ENCODE measurements around the gene GNAI3. TPM values are rescaled to one million over a fixed set of nuclear protein-coding genes. Genes with fewer than 3 reads are reported as not detected.

The GNAI3 gene
- polyA plus RNA-seq, 1 experiment = 14.8 TPM

GRCh38 chr1:109514846-109515245 is 33.6 kb upstream of the GNAI3 start:
- POLR2A ChIA-PET = no interaction called here
- CTCF ChIA-PET = interaction anchor here (0.7 to 37.0 kb wide), 6 partner anchors 16 to 223 kb away, joined by 4 to 1351 read pairs (median 12); partner anchors contain the start of genes CYB561D1 and GPR61
- TF ChIP-seq, protein P1, sequence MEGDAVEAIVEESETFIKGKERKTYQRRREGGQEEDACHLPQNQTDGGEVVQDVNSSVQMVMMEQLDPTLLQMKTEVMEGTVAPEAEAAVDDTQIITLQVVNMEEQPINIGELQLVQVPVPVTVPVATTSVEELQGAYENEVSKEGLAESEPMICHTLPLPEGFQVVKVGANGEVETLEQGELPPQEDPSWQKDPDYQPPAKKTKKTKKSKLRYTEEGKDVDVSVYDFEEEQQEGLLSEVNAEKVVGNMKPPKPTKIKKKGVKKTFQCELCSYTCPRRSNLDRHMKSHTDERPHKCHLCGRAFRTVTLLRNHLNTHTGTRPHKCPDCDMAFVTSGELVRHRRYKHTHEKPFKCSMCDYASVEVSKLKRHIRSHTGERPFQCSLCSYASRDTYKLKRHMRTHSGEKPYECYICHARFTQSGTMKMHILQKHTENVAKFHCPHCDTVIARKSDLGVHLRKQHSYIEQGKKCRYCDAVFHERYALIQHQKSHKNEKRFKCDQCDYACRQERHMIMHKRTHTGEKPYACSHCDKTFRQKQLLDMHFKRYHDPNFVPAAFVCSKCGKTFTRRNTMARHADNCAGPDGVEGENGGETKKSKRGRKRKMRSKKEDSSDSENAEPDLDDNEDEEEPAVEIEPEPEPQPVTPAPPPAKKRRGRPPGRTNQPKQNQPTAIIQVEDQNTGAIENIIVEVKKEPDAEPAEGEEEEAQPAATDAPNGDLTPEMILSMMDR (IDR thresholded peaks at IDR 0.05; ENCODE audit: low read depth, low read length) = no peak
- H3K27me3 ChIP-seq (ENCODE audit: control insufficient read depth, insufficient read depth, low read length) = peaks cover 13% of the 10 kb centered on the region
- H3K27ac ChIP-seq (ENCODE audit: low read depth, low read length) = no peak overlapping the region
- DNase-seq (ENCODE audit: low read depth, low spot score) = no peak
- no peaks in the 10 kb centered on the region for H3K9me3 ChIP-seq (ENCODE audit: control insufficient read depth, insufficient read depth, low read length)
- H3K4me3 ChIP-seq (ENCODE audit: low read depth, low read length) = no peak overlapping the region

DNA sequence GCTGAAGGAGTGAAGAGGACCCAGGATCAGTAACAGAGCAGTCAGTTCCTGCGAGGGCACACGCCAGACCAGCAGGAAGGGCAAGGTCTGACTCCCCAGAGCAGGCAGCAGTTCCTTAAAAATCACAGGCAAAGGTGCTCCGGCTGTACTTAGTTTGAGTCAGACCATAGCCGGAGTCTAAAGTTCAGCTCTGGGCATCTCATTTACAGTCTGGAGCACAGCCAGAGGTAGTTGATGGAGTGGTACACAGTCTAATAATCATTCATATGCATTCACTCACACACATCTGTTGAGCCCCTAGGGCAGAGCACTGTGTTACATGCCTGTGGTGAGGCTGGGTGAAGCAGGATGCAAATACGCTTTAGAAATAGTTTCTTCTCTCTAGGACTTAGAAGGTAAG is 31.5 kb upstream of the GNAI3 start:
- Histone ChIP-seq H3K9me3 (ENCODE audit: control insufficient read depth, insufficient read depth, low read length) (no peaks in the 10 kb centered on the region), H3K27me3 (ENCODE audit: control insufficient read depth, insufficient read depth, low read length) (peaks cover 19% of the 10 kb centered on the region), H3K4me3 (ENCODE audit: low read depth, low read length) (no peak overlapping the region), H3K27ac (ENCODE audit: low read depth, low read length) (no peak overlapping the region)
- ChIA-PET CTCF (interaction anchor here (1.0 to 37.0 kb wide), 5 partner anchors 17 to 123 kb away, joined by 3 to 1351 read pairs (median 9); partner anchors contain the start of genes CYB561D1 and GPR61), POLR2A (interaction anchor here (0.7 kb wide), 1 partner anchor 57 kb away, joined by 3 read pairs; no protein-coding TSS in a partner anchor)
- no peak for DNase-seq (ENCODE audit: low read depth, low spot score)
- TF ChIP-seq, protein P1 (IDR thresholded peaks at IDR 0.05; ENCODE audit: low read depth, low read length) = no peak

- ChIA-PET POLR2A (no interaction called here), CTCF (interaction anchor here (1.0 to 37.0 kb wide), 4 partner anchors 17 to 27 kb away, joined by 3 to 1351 read pairs (median 10); partner anchors contain the start of genes CYB561D1 and GPR61)
- Histone ChIP-seq H3K9me3 (ENCODE audit: control insufficient read depth, insufficient read depth, low read length) (no peaks in the 10 kb centered on the region), H3K27ac (ENCODE audit: low read depth, low read length) (no peak overlapping the region), H3K27me3 (ENCODE audit: control insufficient read depth, insufficient read depth, low read length) (peaks cover 22% of the 10 kb centered on the region), H3K4me3 (ENCODE audit: low read depth, low read length) (no peak overlapping the region)
- TF ChIP-seq, protein P1 (IDR thresholded peaks at IDR 0.05; ENCODE audit: low read depth, low read length) = no peak
- no peak for DNase-seq (ENCODE audit: low read depth, low spot score)
These were observed 31.1 kb upstream of the GNAI3 start for GRCh38 chr1:109517337-109517736.

GRCh38 chr1:109521002-109521951 is 27.1 kb upstream of the GNAI3 start:
- Histone ChIP-seq H3K27ac (ENCODE audit: low read depth, low read length) (no peak overlapping the region), H3K4me3 (ENCODE audit: low read depth, low read length) (no peak overlapping the region), H3K27me3 (ENCODE audit: control insufficient read depth, insufficient read depth, low read length) (peaks cover 36% of the 10 kb centered on the region), H3K9me3 (ENCODE audit: control insufficient read depth, insufficient read depth, low read length) (no peaks in the 10 kb centered on the region)
- CTCF ChIA-PET = interaction anchor here (0.6 to 1.9 kb wide), 6 partner anchors 11 to 127 kb away, joined by 3 to 14 read pairs (median 4); no protein-coding TSS in a partner anchor
- no peak for DNase-seq (ENCODE audit: low read depth, low spot score)
- POLR2A ChIA-PET = no interaction called here
- TF ChIP-seq, protein P1 (IDR thresholded peaks at IDR 0.05; ENCODE audit: low read depth, low read length) = no peak

- TF ChIP-seq, protein P1 (IDR thresholded peaks at IDR 0.05; ENCODE audit: low read depth, low read length) = no peak
- ChIA-PET POLR2A (no interaction called here), CTCF (interaction anchor here (0.7 to 1.3 kb wide), 3 partner anchors 10 to 32 kb away, joined by 3 to 12 read pairs (median 4); no protein-coding TSS in a partner anchor)
- no peaks in the 10 kb centered on the region for H3K9me3 ChIP-seq (ENCODE audit: control insufficient read depth, insufficient read depth, low read length)
- no peak overlapping the region for H3K4me3 ChIP-seq (ENCODE audit: low read depth, low read length)
- H3K27me3 ChIP-seq (ENCODE audit: control insufficient read depth, insufficient read depth, low read length) = peaks cover 35% of the 10 kb centered on the region
- DNase-seq (ENCODE audit: low read depth, low spot score) = no peak
- no peak overlapping the region for H3K27ac ChIP-seq (ENCODE audit: low read depth, low read length)
These were observed 26.4 kb upstream of the GNAI3 start for GRCh38 chr1:109522026-109522425.
